IPS DF 6.9 (cell line): ENCODE results near the gene UBE4A.
A peak's percentile ranks its signal among the peaks of the same experiment; 100 is the strongest.

ENCODE experiments used
- DNase-seq: peaks from one replicate; pipeline ENCODE4 v3.0.0-alpha.2; 2013; ENCODE audit warnings: low read depth, low spot score
- H3K27ac ChIP-seq: one replicate; pipeline ENCODE4 v1.5.1; 2013; ENCODE audit warnings: low read length, control low read depth
- H3K27me3 ChIP-seq: 2 replicates; pipeline ENCODE4 v1.6.1; 2013; ENCODE audit warnings: mild to moderate bottlenecking, low read length; ENCODE audit not compliant: control insufficient read depth, insufficient read depth
- H3K36me3 ChIP-seq: 2 replicates; pipeline ENCODE4 v1.6.1; 2013; ENCODE audit warnings: low read length; ENCODE audit not compliant: control insufficient read depth, insufficient read depth
- H3K4me1 ChIP-seq: 2 replicates; pipeline ENCODE4 v1.6.1; 2013; ENCODE audit warnings: low read length; ENCODE audit not compliant: control insufficient read depth, insufficient read depth
- H3K4me3 ChIP-seq: 2 replicates; pipeline ENCODE4 v1.5.1; 2013; ENCODE audit warnings: mild to moderate bottlenecking, low read length
- H3K9me3 ChIP-seq: 2 replicates; pipeline ENCODE4 v1.6.1; 2013; ENCODE audit warnings: low read length, inconsistent platforms; ENCODE audit not compliant: control insufficient read depth, insufficient read depth
- WGBS: extraction: QIAGEN DNeasy Blood & Tissue Kit; methylation state at CpG from one replicate; pipeline ENCODE4 v1.1.7; 2013; ENCODE audit warnings: mixed read lengths, missing lambda C conversion rate; ENCODE audit not compliant: insufficient read length, insufficient coverage; 5-methylcytosine and 5-hydroxymethylcytosine counted together

UBE4A gene

DNA sequence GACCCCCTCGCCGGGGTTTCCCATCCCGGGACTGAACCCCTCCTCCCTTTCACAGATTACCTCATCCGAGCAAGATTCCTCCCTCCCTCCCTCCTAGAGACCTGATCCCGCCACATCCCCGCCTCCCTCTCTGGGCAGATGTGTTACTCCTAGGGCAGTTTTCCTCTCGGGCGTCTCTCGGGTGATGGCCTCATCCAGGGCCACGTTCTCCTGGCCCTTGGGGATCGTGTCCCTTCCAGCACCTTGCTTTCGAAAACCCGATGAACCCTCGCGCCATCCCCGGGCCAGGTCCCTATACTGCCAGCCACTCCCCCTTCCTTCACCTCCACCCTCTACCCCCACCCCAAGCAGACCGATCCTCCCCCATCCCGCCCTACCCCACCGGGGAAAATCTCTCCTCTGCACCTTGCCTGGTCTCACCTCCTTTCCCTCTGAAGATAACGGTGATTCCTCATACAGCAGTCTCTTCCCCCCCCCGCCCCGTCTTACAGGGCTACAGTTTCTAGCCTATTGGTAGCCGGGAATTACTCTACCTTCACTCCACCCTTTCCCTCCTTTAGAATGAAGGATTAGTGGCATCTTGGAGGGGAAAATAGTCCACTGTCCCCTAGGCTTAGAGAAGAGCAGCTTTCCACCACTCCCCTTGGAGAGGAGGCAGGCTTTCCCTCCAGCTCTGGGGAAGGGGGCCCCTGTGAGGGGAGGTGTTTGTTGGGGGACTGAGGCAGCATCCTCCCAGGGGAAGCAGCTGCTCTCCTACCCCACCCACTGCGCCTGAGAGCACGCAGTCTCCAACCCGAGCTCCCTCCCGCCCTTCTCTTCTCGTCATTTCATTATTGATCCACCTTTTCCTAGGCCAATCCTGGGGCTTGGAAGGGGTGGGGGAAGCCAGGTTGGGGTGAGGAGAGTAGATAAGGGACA, 78.1 kb downstream of the UBE4A start:
- H3K4me3 ChIP-seq, result peak overlapping the region; percentile 99
- H3K27ac ChIP-seq, result no peak overlapping the region
- no peaks in the 10 kb centered on the region for H3K4me1 ChIP-seq
- DNase-seq, result no peak
- no peaks in the 10 kb centered on the region for H3K36me3 ChIP-seq
- no CpG with 5 or more reads among the region's 28 CpGs for WGBS
- no peaks in the 10 kb centered on the region for H3K9me3 ChIP-seq
- H3K27me3 ChIP-seq, result no peaks in the 10 kb centered on the region

DNA sequence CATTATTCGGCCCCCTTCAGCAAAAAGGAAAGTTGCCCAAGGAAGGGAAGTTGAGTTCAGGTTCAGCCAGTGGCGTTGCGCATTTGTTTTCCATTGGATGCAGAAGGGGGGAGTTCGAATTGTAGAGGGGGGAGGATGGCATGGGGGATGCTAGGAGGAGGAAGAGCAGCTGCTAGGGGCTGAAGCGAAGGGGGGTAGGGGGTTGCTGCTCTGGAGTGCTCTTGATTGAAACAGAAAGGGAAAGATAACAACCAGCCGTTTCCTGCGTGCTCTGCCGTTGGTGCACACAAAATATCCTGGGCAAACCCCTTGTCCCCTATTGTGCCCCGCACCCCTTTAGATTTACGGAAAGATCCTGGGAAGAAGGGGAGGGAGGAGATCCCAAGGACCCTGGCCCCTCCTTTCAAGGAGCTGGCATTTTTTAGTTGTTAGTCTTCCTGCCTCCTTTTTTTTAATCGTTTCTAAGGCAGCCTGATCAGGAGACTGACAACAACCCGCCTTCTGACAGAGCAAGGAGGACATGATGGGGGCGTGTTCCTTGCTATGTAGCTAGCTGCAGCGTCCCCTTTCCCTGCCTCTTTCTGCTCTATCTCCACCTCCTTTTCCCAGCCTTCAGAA, 79.0 kb downstream of the UBE4A start:
- Histone ChIP-seq H3K27me3 (no peaks in the 10 kb centered on the region), H3K4me1 (no peaks in the 10 kb centered on the region), H3K36me3 (no peaks in the 10 kb centered on the region), H3K4me3 (peak overlapping the region; percentile 99; the same call in 1 of the 2 replicates), H3K27ac (no peak overlapping the region), H3K9me3 (no peaks in the 10 kb centered on the region)
- DNase-seq, result no peak
- WGBS, result no CpG with 5 or more reads among the region's 14 CpGs

DNA sequence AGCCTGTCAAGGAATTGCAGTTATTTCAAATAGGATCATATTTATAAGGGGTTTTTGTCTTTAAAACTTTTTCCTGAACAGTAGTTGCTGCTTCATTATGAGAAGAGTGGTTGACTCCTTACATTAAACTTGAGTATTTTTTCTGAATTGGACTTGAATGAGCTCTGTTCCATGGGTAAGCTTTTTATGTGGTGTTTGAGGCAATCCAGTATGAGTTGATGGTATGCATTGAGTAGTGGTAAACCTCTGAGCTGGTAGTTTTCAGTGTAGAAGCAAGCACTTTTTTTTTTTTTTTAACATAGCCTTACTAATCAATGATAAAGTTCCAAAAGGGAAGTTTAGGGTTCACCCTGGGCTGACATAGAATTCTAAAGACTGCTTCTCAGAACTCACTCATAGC, 80.2 kb downstream of the UBE4A start:
- no peaks in the 10 kb centered on the region for H3K9me3 ChIP-seq
- no peaks in the 10 kb centered on the region for H3K27me3 ChIP-seq
- DNase-seq, result no peak
- H3K4me3 ChIP-seq, result no peak overlapping the region
- no peaks in the 10 kb centered on the region for H3K4me1 ChIP-seq
- H3K27ac ChIP-seq, result no peak overlapping the region
- no peaks in the 10 kb centered on the region for H3K36me3 ChIP-seq

DNA sequence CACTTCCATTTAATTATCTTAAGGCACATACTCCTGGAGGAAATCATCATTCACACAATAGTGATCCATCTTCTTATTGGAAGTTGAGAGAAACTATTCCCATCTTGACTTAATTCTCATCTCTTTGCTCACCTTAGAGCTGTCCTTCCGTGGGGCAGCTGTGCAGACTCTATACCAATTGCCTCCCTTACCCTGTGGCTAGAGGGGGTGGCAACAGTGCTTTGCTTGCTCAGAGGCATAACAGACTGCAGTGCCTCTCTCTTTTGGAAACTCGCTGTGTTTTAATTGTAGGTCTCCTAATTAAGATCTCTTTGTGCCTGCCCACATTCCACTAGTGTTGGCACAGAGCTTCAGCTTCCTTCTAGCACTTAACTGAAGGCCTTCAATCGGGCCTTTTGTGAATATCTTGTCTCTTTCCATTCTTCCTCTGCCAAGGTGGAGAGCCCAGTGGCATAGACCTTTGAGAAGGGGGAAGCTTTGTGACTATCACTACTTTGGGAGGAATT, 82.4 kb downstream of the UBE4A start:
- no peak for DNase-seq
- no peaks in the 10 kb centered on the region for H3K36me3 ChIP-seq

DNA sequence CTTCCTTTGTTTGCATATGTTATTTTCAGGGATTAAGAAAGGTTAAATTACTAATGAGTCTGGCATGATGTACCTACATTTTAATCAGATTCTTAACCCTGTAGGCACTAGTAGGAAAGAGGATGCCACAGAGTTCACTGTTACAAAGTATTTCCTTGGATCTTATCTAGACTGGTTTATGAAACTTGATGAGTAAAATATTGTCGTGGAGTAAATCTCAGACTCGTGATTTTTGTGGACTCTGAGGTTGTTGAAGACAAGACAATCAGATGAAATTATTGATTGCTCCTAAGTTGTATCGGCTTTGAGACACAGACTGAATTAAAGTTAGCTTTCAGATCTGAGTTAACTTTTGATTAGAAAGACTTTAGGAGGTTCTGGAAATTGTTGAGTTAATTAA, 82.9 kb downstream of the UBE4A start:
- whole genome bisulfite sequencing, result no CpG with 5 or more reads among the region's 3 CpGs
- H3K4me3 ChIP-seq, result no peak overlapping the region
- H3K27ac ChIP-seq, result no peak overlapping the region
- no peak for DNase-seq
- no peaks in the 10 kb centered on the region for H3K9me3 ChIP-seq
- no peaks in the 10 kb centered on the region for H3K27me3 ChIP-seq
- no peaks in the 10 kb centered on the region for H3K36me3 ChIP-seq
- H3K4me1 ChIP-seq, result no peaks in the 10 kb centered on the region

More for the DNA sequence above, 82.4 kb downstream of the UBE4A start:
- H3K4me3 ChIP-seq, result no peak overlapping the region
- no peak overlapping the region for H3K27ac ChIP-seq
- H3K9me3 ChIP-seq, result no peaks in the 10 kb centered on the region
- H3K27me3 ChIP-seq, result no peaks in the 10 kb centered on the region
- H3K4me1 ChIP-seq, result no peaks in the 10 kb centered on the region
- WGBS, result no CpG with 5 or more reads among the region's 3 CpGs

DNA sequence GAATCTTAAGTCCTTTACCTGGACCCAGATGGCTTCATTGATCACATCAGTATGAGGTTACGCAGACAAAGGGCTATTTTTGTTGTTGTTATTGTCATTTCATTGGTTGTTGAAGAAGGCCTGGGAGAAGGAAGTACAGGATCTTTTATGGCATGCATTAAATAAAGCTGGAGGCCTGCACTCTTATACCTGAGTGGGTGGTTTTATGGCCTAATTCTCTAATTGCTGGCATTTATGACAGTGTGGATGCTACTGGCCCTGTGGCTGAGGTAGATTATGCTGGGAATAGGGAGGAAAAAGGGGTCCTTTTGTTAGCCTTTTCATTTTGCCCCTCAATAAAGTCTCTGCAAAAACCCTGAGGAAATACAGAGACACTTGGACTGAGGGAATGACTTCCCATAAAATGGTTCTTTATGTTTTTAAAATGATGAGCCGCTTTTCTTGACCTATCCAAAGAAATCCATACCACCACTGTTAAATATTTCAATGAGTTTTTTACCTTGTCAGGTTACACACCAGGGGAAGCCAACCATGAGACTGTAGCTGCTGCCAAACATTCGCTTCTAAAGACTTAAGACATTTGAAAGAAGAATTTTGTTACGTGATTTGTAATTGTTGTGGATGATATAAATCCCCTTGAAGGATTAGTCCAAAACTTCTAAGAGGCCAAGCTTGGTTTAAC, 83.6 kb downstream of the UBE4A start:
- no peak overlapping the region for H3K27ac ChIP-seq
- no peaks in the 10 kb centered on the region for H3K27me3 ChIP-seq
- no CpG with 5 or more reads among the region's 4 CpGs for WGBS
- no peaks in the 10 kb centered on the region for H3K9me3 ChIP-seq
- H3K4me1 ChIP-seq, result no peaks in the 10 kb centered on the region
- no peak for DNase-seq
- no peaks in the 10 kb centered on the region for H3K36me3 ChIP-seq
- H3K4me3 ChIP-seq, result no peak overlapping the region

DNA sequence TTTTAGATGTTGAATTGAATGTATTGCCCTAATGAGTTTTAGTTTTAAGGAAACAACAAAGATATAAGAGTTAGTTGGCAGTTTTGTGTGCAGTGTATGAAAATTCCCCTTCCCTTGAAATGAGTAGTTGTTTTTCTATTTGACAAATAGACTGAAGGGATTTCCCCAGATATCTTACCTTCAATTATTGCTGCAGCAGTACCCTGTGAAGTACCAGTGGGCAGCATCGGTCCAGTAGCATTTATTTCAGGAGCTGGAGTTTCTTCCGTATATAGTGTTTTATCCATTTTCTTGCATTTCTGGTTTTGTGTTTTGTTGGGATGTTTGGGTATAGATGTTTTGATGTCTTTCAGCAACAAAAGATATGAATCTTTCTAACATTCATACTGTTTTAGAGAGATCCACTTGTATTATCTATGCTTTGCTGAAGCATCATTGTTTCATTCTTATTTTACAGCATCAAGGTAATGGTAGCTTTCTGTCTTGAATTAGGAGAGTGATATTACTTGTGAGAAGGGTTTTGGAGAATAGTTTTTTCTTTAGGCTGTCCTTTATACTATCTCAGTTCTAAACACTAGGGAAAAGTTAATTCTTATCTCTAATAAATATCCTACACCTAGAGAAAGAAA, 84.3 kb downstream of the UBE4A start:
- Histone ChIP-seq H3K9me3 (no peaks in the 10 kb centered on the region), H3K27ac (no peak overlapping the region), H3K36me3 (no peaks in the 10 kb centered on the region), H3K4me3 (no peak overlapping the region), H3K4me1 (no peaks in the 10 kb centered on the region), H3K27me3 (no peaks in the 10 kb centered on the region)
- no CpG with 5 or more reads among the region's 2 CpGs for WGBS
- DNase-seq, result no peak

DNA sequence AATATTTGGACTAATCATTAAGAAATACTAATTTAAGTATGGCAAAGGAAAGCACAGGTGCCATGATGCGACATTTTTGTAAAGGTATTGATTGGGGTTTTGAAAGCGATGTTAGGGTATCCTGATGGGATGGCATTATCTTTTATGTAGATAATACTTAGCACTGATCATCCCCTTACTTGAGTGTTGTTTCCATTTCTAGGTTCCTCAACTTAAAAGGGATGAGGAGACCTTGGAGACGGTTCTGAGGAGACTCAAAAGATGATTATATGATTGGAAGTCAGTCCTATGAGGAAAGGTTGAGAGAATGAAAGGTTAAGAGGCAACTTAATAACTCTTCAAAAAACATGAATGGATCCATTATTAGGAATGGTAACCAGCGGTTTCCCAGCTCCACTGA, 88.0 kb downstream of the UBE4A start:
- Histone ChIP-seq H3K4me3 (no peak overlapping the region), H3K27me3 (no peaks in the 10 kb centered on the region), H3K4me1 (no peaks in the 10 kb centered on the region), H3K9me3 (no peaks in the 10 kb centered on the region), H3K27ac (no peak overlapping the region), H3K36me3 (no peaks in the 10 kb centered on the region)
- no peak for DNase-seq
- WGBS, result 100% methylated on average over 2 of the region's 4 CpGs

DNA sequence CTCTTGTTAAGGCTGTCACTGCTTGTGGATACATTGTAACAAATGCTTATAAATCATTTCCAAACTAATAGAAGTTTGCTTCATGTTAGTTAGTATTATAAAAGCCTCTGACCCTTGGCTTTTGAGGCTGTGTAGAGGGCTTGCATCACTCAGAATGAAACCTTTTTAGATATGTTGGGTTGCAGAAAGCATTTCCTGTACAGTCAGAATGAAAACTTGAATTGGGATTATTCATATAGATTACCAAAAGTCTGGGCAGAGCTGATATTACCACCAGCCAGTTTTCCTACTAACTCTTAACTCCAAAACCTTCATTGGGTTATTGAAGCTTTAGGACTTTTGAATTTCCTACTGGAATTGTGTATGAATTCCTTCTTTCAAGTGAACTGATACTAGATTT, 88.9 kb downstream of the UBE4A start:
- no peaks in the 10 kb centered on the region for H3K9me3 ChIP-seq
- H3K4me1 ChIP-seq, result no peaks in the 10 kb centered on the region
- no peak overlapping the region for H3K4me3 ChIP-seq
- no peaks in the 10 kb centered on the region for H3K36me3 ChIP-seq
- no peaks in the 10 kb centered on the region for H3K27me3 ChIP-seq
- no peak overlapping the region for H3K27ac ChIP-seq
- no peak for DNase-seq
